ENCODE measurements around the gene ZNF304. TPM values are rescaled to one million over a fixed set of nuclear protein-coding genes. Genes with fewer than 3 reads are reported as not detected.

ZNF304 gene
- total and polyA plus RNA-seq, 9 of the 15 experiments (the other 6 are each of a cell fraction or from before 2014, with no cell fraction given) = 0.82 to 5.5 (median 3.6) TPM

DNA sequence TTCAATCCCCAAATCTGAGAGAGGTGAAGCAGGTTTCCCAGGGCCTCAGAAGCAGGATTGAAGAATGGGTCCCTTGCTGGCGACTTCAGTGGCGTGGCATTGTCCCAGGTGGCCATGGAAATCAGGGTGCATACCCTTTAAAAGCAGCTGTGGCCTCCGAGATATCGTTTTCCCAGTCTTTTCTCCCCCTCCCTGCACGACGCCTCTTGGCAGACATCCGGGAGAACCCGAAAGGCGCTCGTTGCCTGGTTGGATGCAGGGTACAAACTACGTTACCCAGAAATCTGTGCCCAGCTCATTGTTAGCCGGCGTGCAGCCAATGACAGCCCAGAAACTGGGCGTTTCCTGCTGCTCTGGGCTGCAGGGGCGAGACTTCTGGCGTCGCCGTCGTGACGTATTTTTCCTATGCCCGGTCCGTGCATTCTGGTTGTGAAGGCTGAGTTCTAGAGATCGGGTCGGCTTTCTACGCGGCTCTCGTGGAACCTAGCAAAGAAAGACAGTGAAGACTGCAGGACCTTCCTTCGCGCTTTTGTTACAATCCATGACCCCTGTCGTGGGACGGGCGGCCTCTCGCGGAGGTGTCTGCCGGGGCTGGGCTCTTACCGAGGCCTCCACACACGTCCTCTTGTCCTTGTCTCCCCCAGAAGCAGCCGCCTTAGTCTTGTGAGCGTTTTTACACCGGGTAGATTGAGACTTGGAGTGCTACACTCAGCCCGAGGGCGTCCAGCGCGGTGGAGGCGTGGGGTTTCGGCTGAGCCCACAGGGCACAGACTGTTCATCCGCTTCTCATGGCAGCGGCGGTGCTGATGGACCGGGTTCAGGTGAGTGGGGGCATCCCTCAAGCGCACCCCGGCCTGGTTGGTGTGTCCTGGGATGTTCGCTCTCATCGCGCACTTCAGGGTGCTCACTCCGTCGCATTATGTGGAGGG lies at the start of gene ZNF304 (continued):
- TF ChIP-seq NR2C1 (IDR thresholded peaks at IDR 0.05) = no peak
- TF ChIP-seq NR2C1 (tag; IDR thresholded peaks at IDR 0.05) = peak; percentile 41; the same call in 1 of the 2 replicates
- no peak for TF ChIP-seq NR1H2 (CRISPR knock-in tag; IDR thresholded peaks at IDR 0.05)
- no peak for TF ChIP-seq KDM5B (IDR thresholded peaks at IDR 0.05; ENCODE audit: insufficient replicate concordance, low read depth, low read length)
- no peak for TF ChIP-seq SRSF3 (IDR thresholded peaks at IDR 0.05; ENCODE audit: insufficient read depth, low read length)
- TF ChIP-seq, protein P1, sequence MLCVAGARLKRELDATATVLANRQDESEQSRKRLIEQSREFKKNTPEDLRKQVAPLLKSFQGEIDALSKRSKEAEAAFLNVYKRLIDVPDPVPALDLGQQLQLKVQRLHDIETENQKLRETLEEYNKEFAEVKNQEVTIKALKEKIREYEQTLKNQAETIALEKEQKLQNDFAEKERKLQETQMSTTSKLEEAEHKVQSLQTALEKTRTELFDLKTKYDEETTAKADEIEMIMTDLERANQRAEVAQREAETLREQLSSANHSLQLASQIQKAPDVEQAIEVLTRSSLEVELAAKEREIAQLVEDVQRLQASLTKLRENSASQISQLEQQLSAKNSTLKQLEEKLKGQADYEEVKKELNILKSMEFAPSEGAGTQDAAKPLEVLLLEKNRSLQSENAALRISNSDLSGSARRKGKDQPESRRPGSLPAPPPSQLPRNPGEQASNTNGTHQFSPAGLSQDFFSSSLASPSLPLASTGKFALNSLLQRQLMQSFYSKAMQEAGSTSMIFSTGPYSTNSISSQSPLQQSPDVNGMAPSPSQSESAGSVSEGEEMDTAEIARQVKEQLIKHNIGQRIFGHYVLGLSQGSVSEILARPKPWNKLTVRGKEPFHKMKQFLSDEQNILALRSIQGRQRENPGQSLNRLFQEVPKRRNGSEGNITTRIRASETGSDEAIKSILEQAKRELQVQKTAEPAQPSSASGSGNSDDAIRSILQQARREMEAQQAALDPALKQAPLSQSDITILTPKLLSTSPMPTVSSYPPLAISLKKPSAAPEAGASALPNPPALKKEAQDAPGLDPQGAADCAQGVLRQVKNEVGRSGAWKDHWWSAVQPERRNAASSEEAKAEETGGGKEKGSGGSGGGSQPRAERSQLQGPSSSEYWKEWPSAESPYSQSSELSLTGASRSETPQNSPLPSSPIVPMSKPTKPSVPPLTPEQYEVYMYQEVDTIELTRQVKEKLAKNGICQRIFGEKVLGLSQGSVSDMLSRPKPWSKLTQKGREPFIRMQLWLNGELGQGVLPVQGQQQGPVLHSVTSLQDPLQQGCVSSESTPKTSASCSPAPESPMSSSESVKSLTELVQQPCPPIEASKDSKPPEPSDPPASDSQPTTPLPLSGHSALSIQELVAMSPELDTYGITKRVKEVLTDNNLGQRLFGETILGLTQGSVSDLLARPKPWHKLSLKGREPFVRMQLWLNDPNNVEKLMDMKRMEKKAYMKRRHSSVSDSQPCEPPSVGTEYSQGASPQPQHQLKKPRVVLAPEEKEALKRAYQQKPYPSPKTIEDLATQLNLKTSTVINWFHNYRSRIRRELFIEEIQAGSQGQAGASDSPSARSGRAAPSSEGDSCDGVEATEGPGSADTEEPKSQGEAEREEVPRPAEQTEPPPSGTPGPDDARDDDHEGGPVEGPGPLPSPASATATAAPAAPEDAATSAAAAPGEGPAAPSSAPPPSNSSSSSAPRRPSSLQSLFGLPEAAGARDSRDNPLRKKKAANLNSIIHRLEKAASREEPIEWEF (CRISPR knock-in tag; IDR thresholded peaks at IDR 0.05) = no peak
- TF ChIP-seq U2AF1 (optimal IDR thresholded peaks at IDR 0.05; ENCODE audit: low read depth, low read length) = no peak
- TF ChIP-seq LARP7 (IDR thresholded peaks at IDR 0.05) = no peak
- no peak for TF ChIP-seq ZKSCAN8 (CRISPR knock-in tag; IDR thresholded peaks at IDR 0.05)
- no peak for TF ChIP-seq ZBTB7A (IDR thresholded peaks at IDR 0.05; ENCODE audit: borderline replicate concordance, control insufficient read depth, low read depth, low read length)
- TF ChIP-seq ILK (tag; IDR thresholded peaks at IDR 0.05; ENCODE audit: borderline replicate concordance, low read depth) = no peak
- TF ChIP-seq LEF1 (IDR thresholded peaks at IDR 0.05) = no peak
- no peak for TF ChIP-seq HDAC2 (IDR thresholded peaks at IDR 0.05)
- TF ChIP-seq, protein P2, sequence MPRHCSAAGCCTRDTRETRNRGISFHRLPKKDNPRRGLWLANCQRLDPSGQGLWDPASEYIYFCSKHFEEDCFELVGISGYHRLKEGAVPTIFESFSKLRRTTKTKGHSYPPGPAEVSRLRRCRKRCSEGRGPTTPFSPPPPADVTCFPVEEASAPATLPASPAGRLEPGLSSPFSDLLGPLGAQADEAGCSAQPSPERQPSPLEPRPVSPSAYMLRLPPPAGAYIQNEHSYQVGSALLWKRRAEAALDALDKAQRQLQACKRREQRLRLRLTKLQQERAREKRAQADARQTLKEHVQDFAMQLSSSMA (CRISPR knock-in tag; IDR thresholded peaks at IDR 0.05) = no peak
- TF ChIP-seq TBL1XR1 (IDR thresholded peaks at IDR 0.05; ENCODE audit: low read length in 2 of 2) = peak in 1 of 2 experiments; percentile 44; a peak in 1 of 4 replicates
- TF ChIP-seq, protein P3, sequence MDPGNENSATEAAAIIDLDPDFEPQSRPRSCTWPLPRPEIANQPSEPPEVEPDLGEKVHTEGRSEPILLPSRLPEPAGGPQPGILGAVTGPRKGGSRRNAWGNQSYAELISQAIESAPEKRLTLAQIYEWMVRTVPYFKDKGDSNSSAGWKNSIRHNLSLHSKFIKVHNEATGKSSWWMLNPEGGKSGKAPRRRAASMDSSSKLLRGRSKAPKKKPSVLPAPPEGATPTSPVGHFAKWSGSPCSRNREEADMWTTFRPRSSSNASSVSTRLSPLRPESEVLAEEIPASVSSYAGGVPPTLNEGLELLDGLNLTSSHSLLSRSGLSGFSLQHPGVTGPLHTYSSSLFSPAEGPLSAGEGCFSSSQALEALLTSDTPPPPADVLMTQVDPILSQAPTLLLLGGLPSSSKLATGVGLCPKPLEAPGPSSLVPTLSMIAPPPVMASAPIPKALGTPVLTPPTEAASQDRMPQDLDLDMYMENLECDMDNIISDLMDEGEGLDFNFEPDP (CRISPR knock-in tag; IDR thresholded peaks at IDR 0.05) = no peak
- no peak for TF ChIP-seq ZNF57 (CRISPR knock-in tag; IDR thresholded peaks at IDR 0.05)
- peak; percentile 23 to 62; a peak in 1 of 4 replicates for TF ChIP-seq MAZ (CRISPR knock-in tag; conservative IDR thresholded peaks at IDR 0.05 in 1 of 2, IDR thresholded peaks at IDR 0.05 in 1 of 2)
- TF ChIP-seq ZNF778 (CRISPR knock-in tag; IDR thresholded peaks at IDR 0.05) = no peak
- peak; percentile 58 for TF ChIP-seq NFYB (IDR thresholded peaks at IDR 0.05; ENCODE audit: extremely low read depth, insufficient read length)
- peak; percentile 46 to 67; a peak in 3 of 4 replicates for TF ChIP-seq NRF1 (conservative IDR thresholded peaks at IDR 0.05 in 1 of 2, IDR thresholded peaks at IDR 0.05 in 1 of 2)
